GM12873 (cell line): ENCODE measurements around the gene MPC1.

Experiments
- TF ChIP-seq, protein P1 (sequence below): IDR thresholded peaks from 2 replicates; pipeline ENCODE4 v1.5.1; 2012; ENCODE audit warnings: low read depth, mild to moderate bottlenecking, moderate library complexity, low read length, control low read depth; ENCODE audit not compliant: insufficient read depth; ENCODE audit errors: missing control alignments

MPC1 gene

DNA sequence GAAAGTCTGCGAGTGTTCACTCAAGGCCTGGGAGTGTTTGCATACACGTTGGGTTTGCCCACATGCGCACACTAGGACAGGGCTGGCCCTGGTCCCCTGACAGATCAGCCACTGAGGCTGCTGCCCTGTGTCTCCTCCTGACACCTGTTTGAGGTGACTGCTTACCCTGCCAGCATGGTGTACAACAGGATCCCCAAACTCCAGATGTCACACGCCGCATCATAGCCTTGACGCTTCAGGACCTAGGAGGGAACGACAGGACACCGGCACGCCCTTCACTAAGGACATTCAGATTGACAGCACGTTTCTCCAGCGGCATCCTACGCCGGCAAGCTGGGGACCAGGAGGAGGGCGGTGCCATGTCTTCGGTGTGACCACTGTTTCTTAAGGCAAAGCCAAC lies 37.0 kb upstream of the MPC1 start:
- TF ChIP-seq, protein P1, sequence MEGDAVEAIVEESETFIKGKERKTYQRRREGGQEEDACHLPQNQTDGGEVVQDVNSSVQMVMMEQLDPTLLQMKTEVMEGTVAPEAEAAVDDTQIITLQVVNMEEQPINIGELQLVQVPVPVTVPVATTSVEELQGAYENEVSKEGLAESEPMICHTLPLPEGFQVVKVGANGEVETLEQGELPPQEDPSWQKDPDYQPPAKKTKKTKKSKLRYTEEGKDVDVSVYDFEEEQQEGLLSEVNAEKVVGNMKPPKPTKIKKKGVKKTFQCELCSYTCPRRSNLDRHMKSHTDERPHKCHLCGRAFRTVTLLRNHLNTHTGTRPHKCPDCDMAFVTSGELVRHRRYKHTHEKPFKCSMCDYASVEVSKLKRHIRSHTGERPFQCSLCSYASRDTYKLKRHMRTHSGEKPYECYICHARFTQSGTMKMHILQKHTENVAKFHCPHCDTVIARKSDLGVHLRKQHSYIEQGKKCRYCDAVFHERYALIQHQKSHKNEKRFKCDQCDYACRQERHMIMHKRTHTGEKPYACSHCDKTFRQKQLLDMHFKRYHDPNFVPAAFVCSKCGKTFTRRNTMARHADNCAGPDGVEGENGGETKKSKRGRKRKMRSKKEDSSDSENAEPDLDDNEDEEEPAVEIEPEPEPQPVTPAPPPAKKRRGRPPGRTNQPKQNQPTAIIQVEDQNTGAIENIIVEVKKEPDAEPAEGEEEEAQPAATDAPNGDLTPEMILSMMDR = no peak

DNA sequence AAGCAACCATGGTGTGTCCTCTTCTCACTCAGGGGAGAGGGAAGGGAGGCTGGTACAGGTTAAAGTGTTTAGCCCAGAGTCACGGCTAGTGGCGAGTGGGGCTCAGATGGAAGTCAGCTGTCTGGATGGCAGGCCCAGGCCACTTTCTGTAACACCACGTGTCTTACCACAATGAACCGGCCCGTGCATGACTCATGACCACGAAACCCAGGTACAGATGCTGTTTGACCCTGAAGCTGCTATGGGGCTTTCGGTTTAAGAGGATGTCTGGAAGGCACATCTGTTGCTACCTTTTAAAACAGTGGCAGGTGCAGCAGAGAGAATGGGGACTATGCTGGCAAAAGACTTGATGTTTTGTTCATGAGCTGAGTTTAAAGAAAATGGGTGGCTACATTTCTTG lies 36.5 kb upstream of the MPC1 start:
- TF ChIP-seq, protein P1 = no peak

DNA sequence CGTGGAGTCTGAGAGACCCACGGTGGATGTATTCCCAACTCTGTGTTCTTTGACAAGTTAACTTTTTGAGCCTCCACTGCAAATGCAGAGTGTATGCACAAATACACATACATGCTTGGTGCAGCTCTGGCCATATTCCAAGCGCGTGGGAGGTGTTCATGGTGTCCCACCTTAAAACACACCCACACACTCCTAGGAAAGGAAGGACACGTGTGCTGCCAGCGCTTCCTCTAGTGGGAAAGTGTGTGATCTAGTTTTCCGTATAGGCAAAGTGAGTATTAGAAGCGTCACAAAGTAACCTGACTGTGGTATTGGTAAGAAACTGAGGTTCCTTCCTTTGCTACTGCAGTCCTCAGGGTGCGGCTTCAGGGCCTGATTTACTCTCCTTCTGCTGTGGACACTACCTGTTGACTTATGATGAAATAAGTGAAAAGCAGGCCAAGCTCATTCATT lies 36.0 kb upstream of the MPC1 start:
- TF ChIP-seq, protein P1 = no peak

DNA sequence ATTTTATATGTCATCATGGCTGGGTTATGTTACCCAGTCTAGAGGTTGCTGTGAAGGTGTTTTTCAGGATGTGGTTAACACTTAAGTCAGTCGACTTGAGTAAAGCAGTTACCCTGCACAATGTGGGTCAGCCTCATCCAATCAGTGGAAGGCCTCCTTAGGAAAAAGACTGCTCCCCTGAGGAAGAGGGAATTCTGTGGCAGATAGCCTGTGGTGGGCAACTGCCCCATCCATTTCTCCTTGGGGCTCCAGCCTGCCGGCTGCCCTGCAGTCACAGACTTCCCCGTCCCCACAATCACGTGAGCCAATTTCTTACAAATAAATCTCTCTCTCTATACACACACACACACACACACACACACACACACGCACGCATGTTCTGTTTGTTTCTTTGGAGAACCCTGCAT lies 34.5 kb upstream of the MPC1 start:
- TF ChIP-seq, protein P1 = no peak

DNA sequence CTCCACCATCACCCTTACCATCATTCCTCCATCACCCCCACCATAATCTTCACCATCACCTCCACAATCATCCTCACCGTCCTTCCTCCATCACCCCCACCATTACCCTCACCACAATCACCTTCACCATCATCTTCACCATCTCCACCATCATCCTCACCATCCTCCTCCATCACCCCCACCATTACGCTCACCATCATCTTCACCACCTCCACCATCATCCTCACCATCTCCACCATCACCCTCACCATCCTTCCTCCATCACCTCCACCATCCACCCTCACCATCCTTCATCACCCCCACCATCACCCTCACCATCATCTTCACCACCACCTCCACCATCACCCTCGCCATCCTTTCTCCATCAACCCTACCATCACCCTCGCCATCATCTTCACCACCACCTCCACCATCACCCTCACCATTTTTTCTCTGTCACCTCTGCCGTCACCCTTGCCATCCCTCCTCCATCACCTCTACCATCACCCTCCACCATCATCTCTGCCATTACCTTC lies 33.1 kb upstream of the MPC1 start:
- TF ChIP-seq, protein P1 = no peak

DNA sequence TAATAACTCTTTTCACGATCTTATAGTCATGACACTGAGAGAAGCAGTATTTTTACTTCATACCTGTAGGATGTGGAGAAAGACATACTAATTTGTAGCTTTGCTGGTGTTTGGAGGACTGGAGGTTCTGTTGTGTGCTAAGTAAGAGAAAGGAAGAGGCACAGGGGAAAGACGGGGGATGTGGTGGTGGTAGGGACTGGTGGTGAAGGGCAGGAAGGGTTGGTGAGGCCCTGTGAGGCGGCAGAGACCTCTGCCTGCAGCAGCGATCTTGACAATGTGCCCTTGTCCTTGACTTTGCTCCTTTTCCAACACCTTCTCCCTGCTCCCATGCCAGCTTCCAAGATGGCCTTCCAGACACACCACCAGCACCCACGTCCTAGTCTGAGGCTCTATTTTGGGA lies 32.6 kb upstream of the MPC1 start:
- TF ChIP-seq, protein P1 = no peak

DNA sequence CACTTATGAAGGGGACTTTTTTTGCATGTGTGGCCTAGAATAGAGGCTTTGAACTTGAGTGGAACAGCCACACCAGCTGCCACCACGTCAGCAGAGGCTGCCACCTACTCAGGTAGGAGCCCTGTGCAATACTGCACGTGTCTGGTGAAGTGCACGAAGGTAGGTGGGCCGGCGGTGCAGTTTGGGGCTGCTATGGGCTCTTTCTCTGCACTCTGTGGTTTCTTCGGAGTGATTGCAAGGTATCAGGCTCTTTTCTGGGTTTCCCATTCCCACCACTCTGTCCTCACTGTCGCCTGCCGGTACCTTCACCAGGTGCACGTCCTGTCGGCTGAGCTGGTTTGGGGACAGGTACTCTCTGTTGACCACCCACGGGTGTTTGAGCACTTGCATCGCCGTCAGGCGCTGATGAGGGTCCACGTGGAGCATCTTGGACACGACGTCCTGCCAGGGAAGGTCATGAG lies 30.8 kb upstream of the MPC1 start:
- TF ChIP-seq, protein P1 = no peak
